SW 1271 (cell line): ENCODE data around the gene STAMBPL1.

Experiments used
- DNase-seq, 2 experiments: peaks; one replicate each; lab custom pipeline; 2025; lab: John Stamatoyannopoulos, UW

Gene STAMBPL1

GRCh38 chr10:88857831-88858230, 22.2 kb upstream of the STAMBPL1 start:
- DNase-seq = no peak

- no peak for DNase-seq
Observed at GRCh38 chr10:88858491-88858890, 21.6 kb upstream of the STAMBPL1 start.

GRCh38 chr10:88861036-88861435, 19.0 kb upstream of the STAMBPL1 start:
- no peak for DNase-seq

GRCh38 chr10:88865281-88865876, 14.7 kb upstream of the STAMBPL1 start:
- DNase-seq = no peak

GRCh38 chr10:88866454-88866853, 13.6 kb upstream of the STAMBPL1 start:
- DNase-seq = no peak

GRCh38 chr10:88870089-88870488, 10.0 kb upstream of the STAMBPL1 start:
- DNase-seq = no peak

GRCh38 chr10:88873757-88874156, 6.3 kb upstream of the STAMBPL1 start:
- no peak for DNase-seq

GRCh38 chr10:88874281-88874680, 5.8 kb upstream of the STAMBPL1 start:
- no peak for DNase-seq

GRCh38 chr10:88875081-88875480, 5.0 kb upstream of the STAMBPL1 start:
- no peak for DNase-seq

GRCh38 chr10:88877298-88877697, 2.7 kb upstream of the STAMBPL1 start:
- DNase-seq = no peak

GRCh38 chr10:88880282-88881076, 434 bp downstream of the STAMBPL1 start:
- peak; percentile 64 to 79 for DNase-seq

GRCh38 chr10:88881320-88881719, 1.3 kb downstream of the STAMBPL1 start:
- peak in 1 of 2 experiments; percentile 25 for DNase-seq

- peak in 1 of 2 experiments; percentile 47 for DNase-seq
Observed at GRCh38 chr10:88881922-88882645, 2.0 kb downstream of the STAMBPL1 start.

- DNase-seq = peak in 1 of 2 experiments; percentile 82
Observed at GRCh38 chr10:88882646-88883447, 2.8 kb downstream of the STAMBPL1 start.

- no peak for DNase-seq
Observed at GRCh38 chr10:88883448-88883809, 3.4 kb downstream of the STAMBPL1 start.

- no peak for DNase-seq
Observed at GRCh38 chr10:88886557-88886956, 6.5 kb downstream of the STAMBPL1 start.

- no peak for DNase-seq
Observed at GRCh38 chr10:88888810-88889445, 8.9 kb downstream of the STAMBPL1 start.

GRCh38 chr10:88889559-88890337, 9.7 kb downstream of the STAMBPL1 start:
- no peak for DNase-seq

GRCh38 chr10:88890681-88891381, 10.8 kb downstream of the STAMBPL1 start:
- no peak for DNase-seq
